HG03439 (cell line): ENCODE data around the gene OSTC.

Experiments
- ATAC-seq: cut with Tn5 transposase; IDR thresholded peaks from one replicate; pipeline ENCODE4 v1.9.1; 2021; ENCODE audit warnings: mild to moderate bottlenecking, moderate library complexity; ENCODE audit not compliant: unreplicated experiment

Gene OSTC

GRCh38 chr4:108644237-108644636, 6.2 kb upstream of the OSTC start:
- no peak for ATAC-seq

- no peak for ATAC-seq
Observed at GRCh38 chr4:108646706-108647105, 3.7 kb upstream of the OSTC start.

DNA sequence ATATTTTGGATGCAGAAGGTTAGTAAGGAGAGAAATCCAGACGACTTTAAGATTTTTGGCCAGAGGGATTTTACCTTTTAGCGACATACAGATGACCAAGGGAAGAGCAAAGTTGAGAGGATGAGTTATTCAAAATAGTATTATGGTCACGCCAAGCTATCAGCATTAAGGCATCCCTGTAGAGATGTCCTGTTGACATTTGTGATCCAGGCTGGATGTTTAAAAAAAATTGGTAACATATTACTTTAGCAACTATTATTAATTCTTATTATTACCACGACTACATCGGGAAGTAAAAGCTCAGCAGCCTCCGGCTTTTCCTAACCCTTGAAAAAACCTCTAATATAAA, 562 bp upstream of the OSTC start:
- ATAC-seq = peak; percentile 2

- no peak for ATAC-seq
Observed at GRCh38 chr4:108651014-108651791, 804 bp downstream of the OSTC start.

DNA sequence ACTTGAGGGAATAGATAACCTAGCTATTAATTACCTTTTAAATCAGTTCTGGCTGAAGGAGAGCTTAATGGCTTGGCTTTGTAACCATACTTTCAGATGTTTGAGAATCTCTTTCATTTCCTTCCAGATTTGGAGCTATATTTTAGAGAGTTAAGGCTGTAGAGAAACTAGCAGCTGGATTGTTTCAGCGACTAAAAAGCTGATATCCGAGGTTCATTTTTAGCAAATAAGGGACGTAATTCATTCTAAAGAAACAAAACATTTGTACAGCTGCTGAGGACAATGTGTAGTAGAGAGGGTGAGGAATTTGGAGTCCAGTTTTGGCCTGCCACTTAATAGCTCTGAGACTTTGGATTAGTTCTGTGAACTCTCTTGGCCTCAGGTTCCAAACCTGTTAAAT, 12.2 kb downstream of the OSTC start:
- no peak for ATAC-seq

DNA sequence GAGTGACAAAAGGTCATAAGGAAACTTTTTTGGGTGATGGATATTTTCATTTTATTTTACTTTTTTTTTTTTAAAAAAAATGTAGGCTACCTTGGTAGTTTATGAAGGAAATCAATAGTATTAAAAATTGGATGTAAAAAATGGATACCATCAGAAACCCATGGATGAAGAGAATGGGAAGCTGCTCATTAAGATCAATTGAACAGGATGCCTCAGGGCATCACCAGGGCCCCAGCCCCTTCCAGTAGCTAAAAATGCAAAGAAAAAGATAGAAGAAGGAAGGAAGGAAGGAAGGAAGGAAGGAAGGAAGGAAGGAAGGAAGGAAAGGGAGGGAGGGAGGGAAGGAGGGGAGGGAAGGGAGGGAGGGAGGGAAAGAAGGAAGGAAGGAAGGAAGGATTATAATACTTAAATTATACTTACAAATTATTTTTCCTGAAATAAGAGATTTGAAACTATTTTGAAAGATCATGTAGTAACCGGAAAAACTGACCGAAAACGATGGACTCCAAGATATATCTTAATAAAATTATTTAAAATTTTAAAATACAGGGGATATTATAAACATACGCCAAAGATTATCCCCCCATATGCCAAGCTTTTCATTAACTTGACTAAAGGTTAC, 24.1 kb downstream of the OSTC start:
- ATAC-seq = no peak

DNA sequence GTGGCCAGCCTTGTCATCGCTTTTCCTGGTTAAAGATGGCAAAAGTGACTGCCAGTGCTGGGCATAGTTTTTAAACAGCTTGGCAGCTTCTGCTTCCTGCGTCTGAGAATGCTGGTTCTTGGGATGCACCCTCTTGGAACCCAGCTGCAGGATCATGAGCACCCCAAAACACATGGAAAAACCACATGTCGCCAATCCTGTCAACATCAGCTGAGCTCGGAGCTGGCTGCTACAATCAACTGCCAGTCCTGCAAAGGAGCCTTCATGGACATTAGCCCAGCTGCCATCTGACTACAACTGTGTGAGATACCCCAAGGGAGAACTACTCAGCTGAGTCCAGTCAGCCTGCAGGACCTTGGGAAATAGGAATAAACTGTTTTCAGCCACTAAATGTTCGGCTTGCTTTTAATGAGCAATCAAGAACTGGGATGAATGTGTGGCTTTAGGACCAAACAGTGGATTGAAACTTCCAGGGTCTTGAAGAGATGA, 31.0 kb downstream of the OSTC start:
- ATAC-seq = no peak

DNA sequence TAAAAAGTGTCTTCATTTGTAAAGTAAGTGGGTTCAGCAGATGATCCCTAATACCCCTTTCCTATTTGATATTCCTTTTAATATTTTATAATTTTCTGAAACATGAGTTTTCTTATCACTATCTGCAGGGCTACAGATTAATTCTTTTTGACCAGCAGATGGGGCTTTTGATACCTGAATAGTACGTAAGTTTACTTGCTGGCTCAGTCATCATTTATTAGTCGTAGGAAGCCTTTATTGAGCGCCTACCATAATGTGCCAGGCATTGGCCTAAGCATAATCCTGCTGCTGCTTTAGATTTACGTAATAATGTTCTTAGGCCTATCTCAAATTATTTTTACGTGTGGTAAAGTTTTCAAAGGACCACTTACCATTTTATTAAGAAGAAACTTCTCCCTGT, 33.1 kb downstream of the OSTC start:
- ATAC-seq = no peak

GRCh38 chr4:108685036-108685686, 34.8 kb downstream of the OSTC start:
- no peak for ATAC-seq

GRCh38 chr4:108690738-108691137, 40.3 kb downstream of the OSTC start:
- ATAC-seq = no peak

DNA sequence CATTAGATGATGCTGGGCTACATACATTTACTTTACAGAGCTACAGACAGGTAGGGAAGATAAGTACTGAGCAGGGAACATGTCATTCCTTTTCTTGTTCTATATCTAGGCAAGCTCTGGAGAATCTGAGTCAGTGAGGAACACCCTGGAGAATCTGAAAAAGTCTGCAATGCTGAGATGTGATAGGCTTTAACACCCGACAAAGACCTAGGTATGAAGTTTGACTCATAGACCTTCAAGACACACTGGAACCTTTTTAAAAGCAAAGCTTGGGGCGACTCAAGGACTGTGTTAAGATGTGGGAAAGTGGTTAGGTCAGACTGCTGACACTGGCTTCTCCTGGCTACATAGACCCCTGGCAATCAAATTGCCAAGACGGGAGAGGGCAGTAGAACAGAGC, 42.8 kb downstream of the OSTC start:
- ATAC-seq = no peak

DNA sequence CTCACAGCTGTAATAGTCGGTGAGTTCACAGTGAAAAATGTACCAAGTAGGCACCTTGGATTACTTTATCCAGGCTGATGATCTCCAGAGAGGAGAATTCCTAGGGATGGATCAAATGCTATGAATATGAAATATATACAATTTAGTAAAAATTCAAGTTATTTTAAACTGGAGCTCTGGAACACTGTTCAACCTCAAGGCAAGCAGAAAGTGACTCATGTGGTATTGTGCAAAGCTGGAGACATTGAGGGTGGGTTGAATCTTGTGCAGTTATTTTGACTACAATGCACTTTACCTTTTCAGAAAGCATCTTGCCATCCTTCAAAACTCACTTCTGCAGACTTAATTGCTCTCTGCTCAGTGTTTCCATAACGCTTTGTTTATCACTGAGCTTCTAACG, 43.4 kb downstream of the OSTC start:
- no peak for ATAC-seq

DNA sequence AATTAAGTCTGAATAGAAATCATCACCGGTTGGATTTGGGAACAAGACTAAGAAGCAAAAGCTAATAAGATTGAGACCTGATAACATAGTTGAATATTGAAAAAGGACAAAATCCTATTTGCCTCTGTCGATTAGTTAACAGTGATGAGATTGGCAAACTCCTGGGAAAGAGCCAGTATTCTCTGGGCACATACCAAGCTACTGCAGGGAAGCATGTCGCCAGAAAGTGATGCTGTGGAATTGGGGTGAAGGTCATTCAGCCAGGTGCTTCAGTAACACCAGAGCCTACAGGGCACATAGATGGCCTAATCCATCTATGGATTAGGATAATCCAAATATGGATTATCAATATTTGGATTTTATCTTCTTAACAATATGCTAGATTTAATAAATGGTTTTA, 44.0 kb downstream of the OSTC start:
- no peak for ATAC-seq

DNA sequence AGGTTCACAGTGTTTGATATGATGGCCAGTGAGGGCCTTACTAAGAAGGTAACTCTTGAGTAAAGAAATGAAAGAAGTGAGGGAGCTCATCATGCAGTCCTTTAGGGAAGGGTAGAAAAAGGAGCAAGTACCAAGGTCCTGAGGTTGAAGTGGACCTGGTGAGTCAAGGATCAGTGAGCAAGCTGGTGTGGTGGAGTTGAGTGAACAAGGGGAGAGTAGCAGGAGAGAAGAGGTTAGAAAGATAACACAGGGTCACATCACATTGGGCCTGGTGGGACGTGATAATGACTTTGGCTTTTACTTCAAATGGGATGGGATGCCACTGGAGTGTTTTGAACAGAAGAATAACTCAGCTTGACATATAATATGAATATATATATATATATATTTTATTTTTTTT, 44.7 kb downstream of the OSTC start:
- no peak for ATAC-seq

DNA sequence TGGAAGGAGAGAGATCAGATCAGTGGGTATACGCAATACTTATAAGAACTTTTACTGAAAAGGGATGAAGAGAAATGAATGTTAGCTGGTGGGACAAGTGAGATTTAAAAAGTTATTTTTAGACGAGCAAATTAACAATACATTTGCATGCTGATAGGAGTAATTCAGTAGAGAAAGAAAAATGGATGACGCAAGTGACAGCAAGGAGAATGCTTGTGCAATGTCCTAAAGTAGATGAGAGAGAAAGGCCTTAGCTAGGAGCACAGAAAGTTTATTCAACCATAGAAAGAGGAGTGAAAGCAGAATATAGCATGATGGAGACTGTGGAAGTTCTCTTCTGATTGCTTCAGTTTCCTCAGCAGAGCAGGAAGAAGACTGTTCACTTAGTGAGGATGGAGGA, 45.8 kb downstream of the OSTC start:
- no peak for ATAC-seq

DNA sequence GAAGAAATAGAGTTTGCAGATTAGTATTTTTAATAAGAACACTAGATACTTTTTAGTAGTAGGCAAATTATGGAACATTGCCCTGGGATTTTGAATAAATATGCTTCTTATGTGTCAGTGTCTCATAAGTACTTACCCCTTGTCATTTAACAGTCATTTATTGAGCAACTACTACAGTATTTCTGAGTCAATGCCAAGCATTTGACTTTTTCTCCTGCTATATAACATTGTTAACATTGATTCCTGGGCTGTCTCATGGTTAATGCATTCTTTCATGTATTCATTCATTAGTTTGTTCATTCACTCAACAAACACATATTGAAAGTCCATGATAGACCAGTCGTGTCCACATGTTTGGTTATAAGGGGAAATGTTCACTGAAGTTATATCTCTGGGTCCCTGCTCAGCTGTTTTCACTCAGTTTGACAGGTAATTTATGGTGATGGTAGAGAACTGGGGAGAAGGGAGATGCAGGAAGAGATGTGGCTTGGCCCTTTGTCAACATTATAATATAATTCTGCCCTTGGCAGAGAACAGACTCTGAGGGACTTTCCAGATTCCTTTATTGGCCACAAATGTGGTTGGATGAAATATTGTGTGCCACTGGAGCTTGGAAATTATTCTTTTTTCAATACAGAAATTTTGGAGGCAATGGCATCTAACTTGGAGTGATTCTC, 49.8 kb downstream of the OSTC start:
- no peak for ATAC-seq

GRCh38 chr4:108702960-108703359, 52.6 kb downstream of the OSTC start:
- no peak for ATAC-seq

DNA sequence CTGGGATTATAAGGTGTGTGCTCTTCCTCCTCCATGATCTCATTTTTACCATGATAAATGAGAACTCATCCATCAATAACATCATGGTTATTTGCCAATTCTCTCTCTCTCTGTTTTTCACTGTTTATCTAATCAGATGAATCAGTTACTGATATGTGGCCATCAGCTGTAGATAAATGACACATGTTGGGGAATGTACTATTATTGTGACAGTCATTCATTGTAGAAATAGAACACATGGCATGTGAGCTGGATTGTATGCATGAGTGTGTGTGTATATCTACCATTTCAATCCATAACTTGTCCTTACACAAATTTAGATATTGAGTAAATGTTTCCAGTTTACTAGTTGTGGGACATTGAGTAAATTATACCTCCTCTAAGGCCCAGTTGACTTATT, 53.0 kb downstream of the OSTC start:
- no peak for ATAC-seq

DNA sequence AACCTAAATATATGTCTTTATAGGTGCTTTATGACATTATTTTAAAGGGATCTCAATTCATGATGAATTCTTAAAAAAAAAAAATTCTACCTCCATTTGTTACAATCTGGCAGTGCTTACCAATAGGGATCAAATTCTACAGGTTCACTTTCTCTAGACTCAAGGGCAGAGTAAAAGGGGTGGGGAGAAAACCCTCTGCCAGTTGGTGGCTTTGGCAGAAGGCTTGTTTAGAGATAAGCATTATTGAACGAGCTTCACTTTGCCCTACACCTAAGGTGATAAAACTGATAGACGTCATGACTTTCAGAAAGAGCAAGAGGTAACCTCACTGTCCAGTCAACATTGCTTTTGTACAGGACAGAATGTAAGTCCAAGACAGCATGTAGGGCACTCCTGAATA, 53.6 kb downstream of the OSTC start:
- no peak for ATAC-seq

- ATAC-seq = no peak
Observed at GRCh38 chr4:108706289-108706688, 55.9 kb downstream of the OSTC start.

DNA sequence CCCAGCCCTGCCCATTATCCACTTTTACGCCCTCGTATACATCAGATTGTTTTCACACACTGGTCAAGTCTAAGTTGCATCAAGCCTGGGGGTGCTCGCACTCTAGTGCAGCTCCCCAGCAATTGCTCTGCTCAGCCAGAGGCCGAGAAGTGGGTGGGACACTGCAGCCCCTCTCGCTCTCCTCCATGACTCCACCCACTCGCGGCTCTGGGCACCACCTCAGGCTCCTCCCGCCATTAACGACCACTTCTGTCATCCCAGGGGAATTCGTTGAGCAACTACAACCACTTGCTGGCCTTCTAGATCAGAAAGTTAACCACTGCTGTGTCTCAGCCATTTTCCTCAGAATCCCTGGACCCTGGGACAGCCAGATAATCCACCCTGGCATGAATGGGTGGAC, 58.8 kb downstream of the OSTC start:
- no peak for ATAC-seq

DNA sequence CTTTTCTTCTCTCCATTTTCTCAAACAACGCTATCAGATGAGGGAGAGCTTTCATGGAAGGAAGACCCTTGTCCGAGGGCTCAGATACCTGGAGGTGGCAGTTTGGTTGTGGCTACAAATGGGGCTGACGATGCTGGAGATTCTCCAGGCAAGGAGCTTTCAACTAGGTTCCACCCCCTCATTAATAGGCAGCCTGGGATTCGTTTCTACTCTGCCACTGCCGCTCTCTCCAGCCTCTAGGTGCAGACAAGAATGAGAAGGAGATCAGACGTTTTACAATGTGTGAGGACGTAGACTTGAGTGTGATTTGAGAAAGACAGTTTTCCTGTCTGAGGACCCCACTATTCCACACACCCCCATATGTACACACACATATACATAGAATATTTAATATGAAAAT, 59.3 kb downstream of the OSTC start:
- no peak for ATAC-seq
